Heart right ventricle (tissue), 16 donors: ENCODE measurements around the gene SLC7A6. TPM values are rescaled to one million over a fixed set of nuclear protein-coding genes. Genes with fewer than 3 reads are reported as not detected.

Source experiments
- ATAC-seq, 8 donors: fragments of 200-7000 bp; cut with Tn5 transposase; one replicate each; pipeline ENCODE4 v1.9.1; 2020; ENCODE audit warnings: mild to moderate bottlenecking in 8 of 8, moderate library complexity in 8 of 8, moderate number of reproducible peaks in 1 of 8
- DNase-seq, 2 donors: peaks; one replicate each; pipeline ENCODE4 v3.0.0-alpha.2; 2020
- H3K27ac ChIP-seq, 10 donors: fragments of 200-600 bp; sonication (generic) in 2 of 10; one replicate each; pipeline versions ENCODE4 v1.5.0 to v1.8.0; 2020 to 2022; ENCODE audit warnings: mild to moderate bottlenecking in 3 of 10
- H3K27me3 ChIP-seq, 7 donors: fragments of 200-600 bp; one replicate each; pipeline ENCODE4 v1.8.0; 2021 to 2022; ENCODE audit warnings: mild to moderate bottlenecking in 2 of 7
- H3K36me3 ChIP-seq, 9 donors: fragments of 200-600 bp; sonication (generic) in 1 of 9; one replicate each; pipeline versions ENCODE4 v1.5.0 to v1.8.0; 2020 to 2022; ENCODE audit warnings: mild to moderate bottlenecking in 2 of 9
- H3K4me1 ChIP-seq, 9 donors: fragments of 200-600 bp; sonication (generic) in 1 of 9; one replicate each; pipeline versions ENCODE4 v1.5.0 to v1.8.0; 2020 to 2022; ENCODE audit warnings: mild to moderate bottlenecking in 4 of 9
- H3K4me3 ChIP-seq, 10 donors: fragments of 200-600 bp; sonication (generic) in 2 of 10; one replicate each; pipeline versions ENCODE4 v1.5.0 to v1.8.0; 2020 to 2022; ENCODE audit warnings: mild to moderate bottlenecking in 7 of 10, moderate library complexity in 2 of 10
- H3K9me3 ChIP-seq, 11 donors: fragments of 200-600 bp in 10 of 11; sonication (generic) in 2 of 11; one replicate each; pipeline versions ENCODE4 v1.5.0 to v1.8.0; 2013 to 2022; ENCODE audit warnings: mild to moderate bottlenecking in 2 of 11, control low read depth in 1 of 11, moderate library complexity in 1 of 11
- CTCF ChIP-seq, 9 donors: fragments of 200-600 bp; sonication (generic) in 2 of 9; IDR thresholded peaks; one replicate each; pipeline versions ENCODE4 v1.5.0 to v1.8.0; 2021 to 2022; ENCODE audit warnings: antibody characterized with exemption in 9 of 9, mild to moderate bottlenecking in 5 of 9, moderate library complexity in 1 of 9
- WGBS, 2 donors: extraction: QIAGEN DNeasy Blood & Tissue Kit; methylation state at CpG; one replicate each; pipeline ENCODE4 v1.1.7; 2013; ENCODE audit warnings: inconsistent platforms in 1 of 2; 5-methylcytosine and 5-hydroxymethylcytosine counted together
- intact Hi-C, 10 donors: fragments of 100-400 bp; cut with DNase I; formaldehyde crosslinking; loops; one replicate each; pipeline versions ENCODE4 v1.11.1 to v1.14.2; 2022
- polyA plus RNA-seq, 2 donors: library from polyadenylated mRNA; stranded (reverse); fragments of 200-250 nt; gene quantifications; one replicate each; pipeline ENCODE4 v1.2.3, GENCODE V29; 2013
- total RNA-seq, 10 donors: library from RNA; stranded (reverse); fragmentation: NEBNext Ultra II Directional in 3 of 10; extraction: Animal tissue kit (Norgen Biotek cat#: 25700) in 3 of 10; gene quantifications; one replicate each; pipeline versions ENCODE4 v1.2.1 to v1.2.4, GENCODE V29; 2021 to 2023
- donor health status: Arrhythmogenic right ventricular cardiomyopathy.
- donor health status: ischemic (EF 13 %, LVEDD 7.1; RV severe dilation, severe dysfunction).
- donor health status: healthy with polysubstance abuse.
- donor health status: DM: no; HTN: yes; CAD: no.
- donor health status: DM: no; HTN: no; CAD: no.
- donor health status: ischemic (EF 25% LVEDD 6.9; RV normal size, moderate dysfunction).
- donor health status: ischemic (EF 25% LVEDD 5.7; RV mildly dilated, moderate dysfunction).
- donor health status: healthy.
- donor health status: DM: yes; HTN: yes; CAD: no.
- donor health status: Ischemic cardiomyopathy.
- donor health status: ischemic (EF 35%, LVEDD 5.7; RV mildly dilated, moderate dysfunction).
- donor health status: nonischemic (EF 11% LVEDD 7.7; RV severe dilation, severe dysfunction).
- donor health status: DM: yes; HTN: yes; CAD: no.
- donor health status: PGD.
- donor health status: ischemic (EF 29% LVEDD 5.4; RV normal size, mild dysfunction).
- donor health status: nonischemic (EF 23%, LVEDD 6.1; RV moderate dilation, normal function).

Gene SLC7A6
- total and polyA plus RNA-seq, 12 donors = 22.6 to 85.6 (median 42.4) TPM

DNA sequence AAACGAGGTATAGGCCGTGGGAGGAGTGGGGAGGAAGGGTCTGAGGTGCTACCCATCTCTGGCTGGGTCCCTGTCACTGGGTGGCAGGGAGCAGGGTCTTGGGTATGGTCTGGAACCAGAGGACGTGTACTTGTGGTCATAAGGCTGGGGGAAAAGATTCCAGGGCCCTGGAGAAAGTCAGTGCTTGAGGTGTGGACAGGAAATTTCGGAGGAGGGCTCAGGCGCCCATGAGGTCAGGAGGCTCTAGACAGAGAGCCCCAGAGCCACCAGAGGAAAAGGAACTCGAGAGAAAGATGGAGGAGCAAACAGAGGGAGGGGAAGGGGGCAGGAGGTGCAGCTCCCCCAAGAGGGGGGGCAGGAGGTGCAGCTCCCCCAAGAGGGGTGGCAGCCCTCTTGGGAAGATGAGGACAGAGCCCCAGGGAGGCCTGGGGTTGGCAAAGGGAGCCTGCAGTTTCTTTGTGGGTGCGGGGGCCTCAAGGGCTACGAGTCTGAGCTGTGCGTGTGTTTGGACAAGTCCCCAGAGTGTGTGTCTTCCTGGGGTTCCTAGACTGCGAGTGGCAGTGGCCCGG lies 683 bp upstream of the SLC7A6 start:
- Histone ChIP-seq H3K4me1 (peaks cover 4 to 85% (median 41%) of the 10 kb centered on the region in 9 donors), H3K27ac (peak overlapping the region; percentile 96 to 99 (median 98)), H3K36me3 (peaks cover 0 to 32% (median 11%) of the 10 kb centered on the region in 9 donors), H3K4me3 (peak overlapping the region; percentile 67 to 98 (median 92)), H3K9me3 (no peaks in the 10 kb centered on the region), H3K27me3 (no peaks in the 10 kb centered on the region)
- intact Hi-C loops = loop anchor here in 9 of 10 donors (1.0 to 5.0 kb wide), 7 partner anchors 21 to 65 kb away; partner anchors contain the start of genes PRMT7 (in 7 of the 9) and SLC7A6OS (in 7 of the 9)
- no peak for TF ChIP-seq CTCF (IDR thresholded peaks at IDR 0.05)
- no peak for DNase-seq
- 33 to 36% methylated on average over 11 of the region's 11 CpGs for WGBS, 2 donors
- no peak for ATAC-seq

DNA sequence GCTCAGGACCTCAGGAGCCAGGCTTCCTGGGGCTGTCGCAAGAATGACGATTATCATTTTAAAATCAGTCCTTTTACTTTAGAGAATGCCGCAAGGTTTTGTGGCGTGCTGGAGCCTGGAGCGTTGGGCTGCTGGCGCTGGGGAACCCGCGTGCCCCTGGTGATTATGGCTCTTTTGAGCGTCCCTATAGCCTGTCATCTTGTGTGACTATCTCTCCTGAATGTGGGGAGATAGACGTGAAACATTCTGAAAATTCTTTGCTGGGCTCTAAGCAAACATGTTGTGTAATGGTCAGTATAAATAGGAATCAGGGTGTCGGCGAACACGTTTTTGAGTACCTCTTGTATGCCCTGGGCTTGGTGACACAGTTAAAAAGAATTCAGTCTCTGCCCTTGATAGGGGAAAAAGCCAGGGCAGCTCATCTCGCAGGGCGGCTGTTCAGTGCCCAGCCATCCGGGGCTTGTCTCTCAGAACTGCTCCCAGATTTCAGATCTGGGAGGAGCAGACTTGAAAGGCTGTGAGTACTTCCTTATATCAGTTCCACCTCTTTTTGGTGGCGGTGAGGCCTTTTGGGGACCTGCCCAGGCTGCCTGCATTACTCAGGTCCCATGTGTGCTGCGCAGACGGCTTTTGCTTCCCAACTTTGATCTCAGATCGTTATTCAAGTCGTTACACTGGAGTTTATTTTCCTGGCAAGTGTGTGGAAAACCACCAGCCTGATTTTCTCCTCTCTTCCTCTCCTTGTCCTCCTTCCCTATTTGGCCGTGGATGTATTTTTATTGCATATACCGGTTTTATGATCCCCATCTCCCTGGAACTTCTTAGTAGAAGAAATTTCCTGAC lies 973 bp downstream of the SLC7A6 start:
- peaks cover 4 to 81% (median 46%) of the 10 kb centered on the region in 9 donors for H3K4me1 ChIP-seq
- H3K36me3 ChIP-seq = peaks cover 0 to 21% (median 5%) of the 10 kb centered on the region in 9 donors
- WGBS, 2 donors = 4 to 5% methylated on average over 23 of the region's 23 CpGs
- peak; percentile 39 to 58 for DNase-seq
- peak; percentile 41 to 81 (median 74) for ATAC-seq
- no peak for TF ChIP-seq CTCF (IDR thresholded peaks at IDR 0.05)
- no peaks in the 10 kb centered on the region for H3K27me3 ChIP-seq
- peak overlapping the region; percentile 96 to 99 (median 98) for H3K27ac ChIP-seq
- H3K9me3 ChIP-seq = no peaks in the 10 kb centered on the region
- intact Hi-C loops = loop anchor here in 3 of 10 donors (2.0 kb wide), 2 partner anchors 20 to 46 kb away; partner anchors contain the start of genes PRMT7 (in 2 of the 3) and SLC7A6OS (in 2 of the 3)
- H3K4me3 ChIP-seq = peak overlapping the region; percentile 67 to 98 (median 92)

DNA sequence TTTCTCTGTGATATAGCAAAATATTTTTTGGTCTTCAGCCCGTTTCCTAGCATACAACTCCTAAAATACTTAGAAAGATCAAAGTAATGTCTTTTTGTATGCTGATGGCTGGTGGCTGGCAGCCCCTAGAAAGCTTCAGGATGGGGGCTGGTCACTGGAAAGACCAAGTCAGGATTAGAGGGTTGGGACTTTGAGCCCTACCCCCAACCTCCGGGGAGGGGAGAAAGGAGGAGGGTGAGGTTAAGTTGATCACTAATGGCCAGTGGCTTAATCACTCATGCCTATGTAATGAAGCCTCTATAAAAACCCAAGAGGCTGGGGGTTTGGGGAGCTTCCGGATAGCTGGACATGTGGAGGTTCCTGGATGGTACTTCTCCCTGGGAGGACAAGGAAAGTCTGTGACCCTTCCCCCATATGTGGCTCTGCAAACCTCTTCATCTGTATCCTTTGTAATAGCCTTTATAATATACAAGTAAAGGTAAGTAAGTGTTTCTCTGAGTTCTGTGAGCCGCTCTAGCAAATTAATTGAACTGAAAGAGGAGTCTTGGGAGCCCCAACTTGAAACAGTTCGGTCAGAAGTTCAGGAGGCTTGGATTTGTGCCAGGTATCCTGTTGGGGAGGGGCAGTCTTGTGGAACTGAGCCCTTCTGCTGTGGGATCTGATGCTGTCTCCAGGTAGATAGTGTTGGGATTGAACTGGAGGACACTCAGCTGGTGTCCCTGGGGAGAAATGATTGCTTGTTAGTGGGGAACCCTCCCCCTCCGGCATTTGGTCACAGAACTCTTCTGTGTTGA lies 3.5 kb downstream of the SLC7A6 start:
- no peak for DNase-seq
- H3K27ac ChIP-seq = peak overlapping the region in 8 of 10 donors; percentile 7 to 99 (median 98)
- H3K9me3 ChIP-seq = no peaks in the 10 kb centered on the region
- intact Hi-C loops = no loop called here
- no peak for ATAC-seq
- TF ChIP-seq CTCF (IDR thresholded peaks at IDR 0.05) = no peak
- no peaks in the 10 kb centered on the region for H3K27me3 ChIP-seq
- peaks cover 4 to 82% (median 55%) of the 10 kb centered on the region in 9 donors for H3K4me1 ChIP-seq
- no peak overlapping the region for H3K4me3 ChIP-seq
- 62 to 69% methylated on average over 6 of the region's 6 CpGs for WGBS, 2 donors
- H3K36me3 ChIP-seq = peaks cover 0 to 35% (median 0%) of the 10 kb centered on the region in 9 donors

- Histone ChIP-seq H3K36me3 (peaks cover 0 to 53% (median 6%) of the 10 kb centered on the region in 9 donors), H3K27me3 (no peaks in the 10 kb centered on the region), H3K9me3 (no peaks in the 10 kb centered on the region), H3K27ac (peak overlapping the region in 3 of 10 donors; percentile 2 to 99 (median 39)), H3K4me3 (no peak overlapping the region), H3K4me1 (peaks cover 4 to 94% (median 62%) of the 10 kb centered on the region in 9 donors)
- intact Hi-C loops = no loop called here
- ATAC-seq = no peak
- no peak for TF ChIP-seq CTCF (IDR thresholded peaks at IDR 0.05)
- 97% methylated on average over 4 of the region's 4 CpGs for WGBS, 2 donors
- DNase-seq = no peak
Observed at GRCh38 chr16:68269793-68270192, 5.5 kb downstream of the SLC7A6 start.
